Esophagus muscularis mucosa (tissue), 4 donors: ENCODE results near the gene PYGM. TPM values are rescaled to one million over a fixed set of nuclear protein-coding genes. Genes with fewer than 3 reads are reported as not detected.

ENCODE experiments used
- DNase-seq: peaks from one replicate; pipeline ENCODE4 v3.0.0-alpha.2; 2017; ENCODE audit errors: extremely low spot score
- H3K27ac ChIP-seq, 4 donors: fragments of 200-600 bp; sonication (generic); replicated peaks in 1 of 4; 1 replicate in 3 of 4; 2 replicates in 1 of 4; pipeline ENCODE4 v1.5.1; 2016 to 2019; ENCODE audit warnings: mild to moderate bottlenecking in 1 of 4
- H3K27me3 ChIP-seq, 4 donors: fragments of 200-600 bp; sonication (generic); one replicate each; pipeline versions ENCODE4 v1.5.1 to v1.6.0; 2016 to 2019
- H3K36me3 ChIP-seq, 4 donors: fragments of 200-600 bp; sonication (generic); one replicate each; pipeline ENCODE4 v1.5.1; 2016 to 2019
- H3K4me1 ChIP-seq, 4 donors: fragments of 200-600 bp; sonication (generic); one replicate each; pipeline ENCODE4 v1.5.1; 2016 to 2019
- H3K4me3 ChIP-seq, 4 donors: fragments of 200-600 bp; sonication (generic); 1 replicate in 2 of 4; 2 replicates in 2 of 4; pipeline ENCODE4 v1.5.1; 2016 to 2019; ENCODE audit warnings: mild to moderate bottlenecking in 4 of 4, moderate library complexity in 1 of 4
- H3K9me3 ChIP-seq, 4 donors: fragments of 200-600 bp; sonication (generic); 1 replicate in 3 of 4; 2 replicates in 1 of 4; pipeline ENCODE4 v1.5.1; 2016 to 2019
- EP300 ChIP-seq: sonication (generic); formaldehyde crosslinking; IDR thresholded peaks from one replicate; pipeline ENCODE4 v1.6.1; 2017; ENCODE audit warnings: antibody characterized with exemption
- POLR2A ChIP-seq: fragments of 450-650 bp; IDR thresholded peaks from one replicate; pipeline ENCODE4 v1.6.1; 2017; ENCODE audit warnings: antibody characterized with exemption, moderate library complexity, mild to moderate bottlenecking, low read depth
- POLR2AphosphoS5 ChIP-seq, 2 donors: sonication (generic); formaldehyde crosslinking; IDR thresholded peaks; one replicate each; pipeline ENCODE4 v1.6.1; 2017; ENCODE audit warnings: antibody characterized with exemption in 2 of 2
- WGBS: methylation state at CpG from one replicate; pipeline ENCODE4 v1.1.5; 2018; 5-methylcytosine and 5-hydroxymethylcytosine counted together
- intact Hi-C: fragments of 100-400 bp; cut with DNase I; formaldehyde crosslinking; loops from one replicate; pipeline ENCODE4 v1.15.1; 2023
- total RNA-seq, 4 donors: library from RNA; depleted of rRNA; stranded (reverse); fragments of >200 nt; gene quantifications; one replicate each; pipeline versions ENCODE4 v1.1.0 to v1.2.1, GENCODE V29; 2016
- TF ChIP-seq, protein P1 (sequence below), 3 experiments: fragments of 200-600 bp in 2 of 3; fragments of 450-650 bp in 1 of 3; sonication (generic) in 2 of 3; IDR thresholded peaks; one replicate each; pipeline ENCODE4 v1.5.1; 2017 to 2019; ENCODE audit warnings: antibody characterized with exemption in 3 of 3, mild to moderate bottlenecking in 2 of 3, moderate library complexity in 1 of 3

The PYGM gene
- total RNA-seq, 4 donors from 2014 or later: 18.4 to 57.2 (median 26.3) TPM

DNA sequence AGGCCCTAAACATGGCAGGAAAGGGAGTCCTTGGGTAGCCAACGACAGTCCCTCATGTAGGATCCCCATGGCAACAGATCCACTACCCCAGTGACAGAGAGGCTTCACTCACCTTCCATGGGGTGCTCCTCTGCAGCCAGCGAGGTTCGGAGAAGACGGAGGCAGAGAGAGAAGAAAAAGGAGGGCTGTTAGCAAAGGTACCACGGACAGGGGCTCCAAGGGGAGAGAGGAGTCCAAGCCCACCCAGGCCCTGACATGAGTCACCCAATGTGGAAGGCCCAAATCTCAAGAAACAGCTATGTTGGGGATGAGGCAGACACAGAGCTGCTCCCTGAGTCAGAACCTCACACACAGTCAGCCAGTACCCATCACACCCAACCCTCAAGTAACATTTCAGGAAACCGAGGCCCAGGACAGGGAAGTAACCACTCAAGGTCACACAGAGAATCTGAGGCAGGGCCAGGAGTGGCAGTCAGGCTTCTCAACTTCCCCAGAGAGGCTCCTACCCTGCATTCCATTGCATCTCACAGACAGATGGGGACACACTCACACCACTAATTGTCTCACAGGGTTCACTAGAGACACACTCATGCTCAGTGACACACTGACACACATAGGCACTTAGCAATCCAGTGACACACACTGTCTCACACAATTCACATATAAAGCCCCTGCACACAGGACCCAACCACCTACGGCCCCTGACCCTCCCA is 62.0 kb downstream of the PYGM start:
- TF ChIP-seq, protein P1, sequence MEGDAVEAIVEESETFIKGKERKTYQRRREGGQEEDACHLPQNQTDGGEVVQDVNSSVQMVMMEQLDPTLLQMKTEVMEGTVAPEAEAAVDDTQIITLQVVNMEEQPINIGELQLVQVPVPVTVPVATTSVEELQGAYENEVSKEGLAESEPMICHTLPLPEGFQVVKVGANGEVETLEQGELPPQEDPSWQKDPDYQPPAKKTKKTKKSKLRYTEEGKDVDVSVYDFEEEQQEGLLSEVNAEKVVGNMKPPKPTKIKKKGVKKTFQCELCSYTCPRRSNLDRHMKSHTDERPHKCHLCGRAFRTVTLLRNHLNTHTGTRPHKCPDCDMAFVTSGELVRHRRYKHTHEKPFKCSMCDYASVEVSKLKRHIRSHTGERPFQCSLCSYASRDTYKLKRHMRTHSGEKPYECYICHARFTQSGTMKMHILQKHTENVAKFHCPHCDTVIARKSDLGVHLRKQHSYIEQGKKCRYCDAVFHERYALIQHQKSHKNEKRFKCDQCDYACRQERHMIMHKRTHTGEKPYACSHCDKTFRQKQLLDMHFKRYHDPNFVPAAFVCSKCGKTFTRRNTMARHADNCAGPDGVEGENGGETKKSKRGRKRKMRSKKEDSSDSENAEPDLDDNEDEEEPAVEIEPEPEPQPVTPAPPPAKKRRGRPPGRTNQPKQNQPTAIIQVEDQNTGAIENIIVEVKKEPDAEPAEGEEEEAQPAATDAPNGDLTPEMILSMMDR (IDR thresholded peaks at IDR 0.05): no peak
- TF ChIP-seq EP300 (no peak), POLR2A (no peak), POLR2AphosphoS5 (IDR thresholded peaks at IDR 0.05) (no peak)

More for the DNA sequence above, 62.0 kb downstream of the PYGM start:
- WGBS: 78% methylated on average over 7 of the region's 7 CpGs
- intact Hi-C loops: no loop called here
- Histone ChIP-seq H3K27me3 (peaks cover 0 to 46% (median 0%) of the 10 kb centered on the region in 4 donors), H3K9me3 (no peaks in the 10 kb centered on the region), H3K4me3 (no peak overlapping the region), H3K36me3 (no peaks in the 10 kb centered on the region), H3K4me1 (peaks cover 0 to 6% (median 0%) of the 10 kb centered on the region in 4 donors), H3K27ac (no peak overlapping the region)
- DNase-seq: no peak

Other genes starting within 250 kb of the PYGM start
- not detected for gene SLC22A11, start 204.0 kb downstream of the PYGM start, total RNA-seq
- gene SLC22A12, start 168.8 kb downstream of the PYGM start, total RNA-seq: not detected
- 10 to 100 TPM in 1 of 4 donors, 1 to 10 TPM in 3; 2.1 to 12.9 (median 4.3) TPM for gene NRXN2, start 36.8 kb downstream of the PYGM start, total RNA-seq
- gene RASGRP2, start 15.8 kb downstream of the PYGM start, total RNA-seq: 10 to 100 TPM; 32.8 to 72.8 (median 34.9) TPM
- 100 to 1,000 TPM; 199 to 285 (median 234) TPM for gene SF1, start 18.6 kb upstream of the PYGM start, total RNA-seq
- 10 to 100 TPM; 11.1 to 25.0 (median 17.1) TPM for gene MAP4K2, start 43.2 kb upstream of the PYGM start, total RNA-seq
- 10 to 100 TPM; 10.4 to 18.7 (median 11.5) TPM for gene MEN1, start 50.6 kb upstream of the PYGM start, total RNA-seq
- gene CDC42BPG, start 84.7 kb upstream of the PYGM start, total RNA-seq: under 1 TPM in 3 of 4 donors, not detected in 1; 0.33 to 0.46 (median 0.39) TPM
- gene EHD1, start 118.6 kb upstream of the PYGM start, total RNA-seq: 100 to 1,000 TPM in 2 of 4 donors, 10 to 100 TPM in 2; 57.0 to 193 (median 104) TPM
- 10 to 100 TPM; 19.9 to 28.7 (median 26.1) TPM for gene ATG2A, start 157.2 kb upstream of the PYGM start, total RNA-seq
- 10 to 100 TPM; 24.1 to 38.8 (median 29.0) TPM for gene PPP2R5B, start 164.7 kb upstream of the PYGM start, total RNA-seq
- gene GPHA2, start 175.9 kb upstream of the PYGM start, total RNA-seq: not detected
- gene MAJIN, start 212.1 kb upstream of the PYGM start, total RNA-seq: not detected
- 1 to 10 TPM in 3 of 4 donors, under 1 TPM in 1; 0.42 to 5.1 (median 3.1) TPM for gene BATF2, start 237.0 kb upstream of the PYGM start, total RNA-seq